Neural cell (in vitro differentiated cells): ENCODE measurements around the gene SLC35B2.

Source experiments
- CTCF ChIP-seq: fragments of 450-650 bp; IDR thresholded peaks from 2 replicates; pipeline ENCODE4 v1.5.1; 2014; ENCODE audit warnings: antibody characterized with exemption, mild to moderate bottlenecking, moderate library complexity; ENCODE audit not compliant: poor library complexity, severe bottlenecking
- POLR2AphosphoS5 ChIP-seq: IDR thresholded peaks from 2 replicates; pipeline ENCODE4 v1.6.1; 2012
- TF ChIP-seq, protein P1 (sequence below): IDR thresholded peaks from 2 replicates; pipeline ENCODE4 v1.6.1; 2012; ENCODE audit warnings: borderline replicate concordance

GRCh38 chr6:44306710-44307109, 49.4 kb upstream of the SLC35B2 start:
- TF ChIP-seq CTCF = no peak
- TF ChIP-seq POLR2AphosphoS5 = no peak
- TF ChIP-seq, protein P1, sequence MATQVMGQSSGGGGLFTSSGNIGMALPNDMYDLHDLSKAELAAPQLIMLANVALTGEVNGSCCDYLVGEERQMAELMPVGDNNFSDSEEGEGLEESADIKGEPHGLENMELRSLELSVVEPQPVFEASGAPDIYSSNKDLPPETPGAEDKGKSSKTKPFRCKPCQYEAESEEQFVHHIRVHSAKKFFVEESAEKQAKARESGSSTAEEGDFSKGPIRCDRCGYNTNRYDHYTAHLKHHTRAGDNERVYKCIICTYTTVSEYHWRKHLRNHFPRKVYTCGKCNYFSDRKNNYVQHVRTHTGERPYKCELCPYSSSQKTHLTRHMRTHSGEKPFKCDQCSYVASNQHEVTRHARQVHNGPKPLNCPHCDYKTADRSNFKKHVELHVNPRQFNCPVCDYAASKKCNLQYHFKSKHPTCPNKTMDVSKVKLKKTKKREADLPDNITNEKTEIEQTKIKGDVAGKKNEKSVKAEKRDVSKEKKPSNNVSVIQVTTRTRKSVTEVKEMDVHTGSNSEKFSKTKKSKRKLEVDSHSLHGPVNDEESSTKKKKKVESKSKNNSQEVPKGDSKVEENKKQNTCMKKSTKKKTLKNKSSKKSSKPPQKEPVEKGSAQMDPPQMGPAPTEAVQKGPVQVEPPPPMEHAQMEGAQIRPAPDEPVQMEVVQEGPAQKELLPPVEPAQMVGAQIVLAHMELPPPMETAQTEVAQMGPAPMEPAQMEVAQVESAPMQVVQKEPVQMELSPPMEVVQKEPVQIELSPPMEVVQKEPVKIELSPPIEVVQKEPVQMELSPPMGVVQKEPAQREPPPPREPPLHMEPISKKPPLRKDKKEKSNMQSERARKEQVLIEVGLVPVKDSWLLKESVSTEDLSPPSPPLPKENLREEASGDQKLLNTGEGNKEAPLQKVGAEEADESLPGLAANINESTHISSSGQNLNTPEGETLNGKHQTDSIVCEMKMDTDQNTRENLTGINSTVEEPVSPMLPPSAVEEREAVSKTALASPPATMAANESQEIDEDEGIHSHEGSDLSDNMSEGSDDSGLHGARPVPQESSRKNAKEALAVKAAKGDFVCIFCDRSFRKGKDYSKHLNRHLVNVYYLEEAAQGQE = no peak
